ENCODE data around the gene CASP5.
"Not testable (repeated sequence)": the region's sequence is repeated elsewhere in the genome, so short reads cannot be mapped to it uniquely, and the experiment has no call there.

Gene CASP5

GRCh38 chr11:105023003-105023402 is at the start of gene CASP5:
Gene CASP5, minus strand, starts transcription at chr11:105023168. Its CDS starts 32 bp downstream, at chr11:105023136.
- DNase-seq = no peak

GRCh38 chr11:105072080-105072479 is 49.1 kb upstream of the CASP5 start:
- DNase-seq = not testable (repeated sequence)

- no peak for DNase-seq
These were observed 48.2 kb upstream of the CASP5 start for GRCh38 chr11:105071089-105071732.

- no peak for DNase-seq
These were observed 47.3 kb upstream of the CASP5 start for GRCh38 chr11:105070306-105070705.

DNA sequence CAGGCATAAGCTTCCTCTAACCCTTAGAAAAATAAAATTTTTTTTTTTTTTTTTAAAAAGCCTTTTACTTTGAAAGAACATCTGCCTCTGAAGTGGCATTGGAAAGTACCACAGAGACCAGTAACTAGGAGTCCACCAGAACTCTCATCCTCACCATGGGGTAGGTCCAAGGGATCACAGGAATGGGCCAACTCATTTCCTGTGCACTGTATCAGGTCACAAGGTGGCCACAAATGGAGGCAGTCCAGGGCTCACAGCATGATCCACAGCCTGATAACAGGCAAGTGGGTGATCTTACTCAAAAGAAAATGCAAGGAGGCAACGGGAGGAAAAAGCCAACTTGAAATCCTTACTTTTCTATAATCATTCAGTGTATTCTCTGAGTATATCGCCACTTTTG is 46.8 kb upstream of the CASP5 start:
- not testable (repeated sequence) for DNase-seq

GRCh38 chr11:105063245-105063941 is 40.4 kb upstream of the CASP5 start:
- DNase-seq = not testable (repeated sequence)

GRCh38 chr11:105057432-105057831 is 34.5 kb upstream of the CASP5 start:
- DNase-seq = no peak

DNA sequence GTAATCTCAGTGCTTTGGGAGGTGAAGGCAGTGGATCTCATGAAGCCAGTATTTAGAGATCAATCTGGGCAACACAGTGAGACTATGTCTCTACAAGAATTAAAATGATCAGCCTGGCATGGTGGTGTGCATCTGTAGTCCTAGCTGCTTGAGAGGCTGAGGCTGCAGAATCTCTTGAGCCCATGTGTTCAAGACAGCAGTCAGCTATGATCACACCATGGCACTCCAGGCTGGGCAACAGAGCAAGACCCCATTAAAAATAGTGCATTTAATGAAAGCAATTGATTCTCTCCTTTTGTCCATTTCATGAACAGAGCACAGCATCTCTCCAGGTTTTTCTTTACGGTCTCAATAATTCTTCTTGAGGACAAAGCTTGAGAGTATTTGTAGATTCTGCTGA is 33.5 kb upstream of the CASP5 start:
- no peak for DNase-seq

DNA sequence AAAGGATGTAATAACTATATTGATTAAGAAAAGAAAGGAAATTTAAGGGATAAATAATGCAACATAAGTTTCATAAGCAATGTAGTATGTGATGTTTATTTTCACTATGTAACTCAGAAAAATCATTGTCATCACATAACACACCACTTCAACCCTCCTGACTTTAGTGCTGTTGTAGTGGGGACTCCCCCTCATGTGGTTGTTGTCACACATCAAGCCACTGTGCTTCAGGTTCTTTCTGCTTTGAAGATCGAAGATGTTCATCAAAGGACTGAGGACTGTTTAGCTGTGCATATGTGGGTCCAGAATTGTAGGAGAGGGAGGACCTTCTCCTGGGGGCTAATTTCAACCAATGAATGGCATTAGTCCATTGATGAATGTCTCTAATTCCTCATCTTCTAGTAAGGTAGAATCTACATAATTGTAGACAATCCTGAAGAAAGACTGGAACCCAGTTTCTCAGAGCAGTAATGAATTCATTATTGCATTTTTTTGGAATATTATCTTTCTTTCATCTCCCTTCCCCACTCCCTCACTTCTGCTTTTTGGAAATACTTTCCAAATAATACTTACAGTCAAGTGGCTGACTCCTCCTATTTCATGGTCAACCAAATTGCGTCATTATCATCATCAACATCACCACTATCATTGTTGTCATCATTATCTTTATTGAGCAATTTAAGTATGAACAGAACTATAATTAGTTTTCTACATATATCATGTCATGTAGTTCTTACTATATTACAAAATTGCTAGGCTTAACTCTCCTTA is 31.9 kb upstream of the CASP5 start:
- DNase-seq = no peak

- DNase-seq = no peak
These were observed 29.5 kb upstream of the CASP5 start for GRCh38 chr11:105052487-105052886.

DNA sequence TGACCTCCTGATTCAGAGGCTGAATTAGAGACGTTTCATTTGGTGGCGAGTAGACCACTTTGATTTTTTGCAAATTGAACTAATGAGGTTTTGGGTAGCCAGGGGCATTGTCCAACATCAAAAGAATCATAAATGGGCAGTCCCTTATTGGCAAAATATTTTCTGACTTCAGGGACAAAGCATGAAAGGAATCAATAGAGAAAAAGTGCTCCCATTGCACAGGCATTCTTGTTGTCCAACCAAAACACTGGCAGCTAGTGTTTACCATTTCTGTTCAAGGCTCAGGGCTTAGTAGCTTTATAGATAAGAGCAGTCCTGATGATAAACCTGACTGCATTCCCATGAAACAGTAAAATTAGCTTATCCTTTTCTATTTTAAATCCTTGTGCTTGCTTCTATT is 28.6 kb upstream of the CASP5 start:
- no peak for DNase-seq

DNA sequence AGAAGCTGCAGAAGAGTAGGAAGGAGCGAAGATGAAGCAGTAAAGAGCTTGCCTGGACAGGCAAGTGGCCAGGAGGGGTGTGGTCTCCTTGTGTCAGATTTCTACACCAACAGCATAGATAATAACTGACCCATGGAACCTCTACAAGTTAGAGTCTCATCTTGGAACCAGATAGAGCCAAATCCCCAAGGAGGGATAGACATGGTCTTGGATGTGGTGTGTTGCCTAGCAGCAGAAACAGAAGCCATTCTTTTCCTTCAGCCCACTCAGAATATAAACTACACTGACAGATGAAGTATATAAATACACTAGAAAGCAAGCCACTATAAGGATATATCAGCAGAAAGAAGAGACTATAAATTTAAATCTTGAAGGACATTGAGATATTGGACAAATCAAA is 26.5 kb upstream of the CASP5 start:
- DNase-seq = no peak

GRCh38 chr11:105046898-105047579 is 24.1 kb upstream of the CASP5 start:
- no peak for DNase-seq

DNA sequence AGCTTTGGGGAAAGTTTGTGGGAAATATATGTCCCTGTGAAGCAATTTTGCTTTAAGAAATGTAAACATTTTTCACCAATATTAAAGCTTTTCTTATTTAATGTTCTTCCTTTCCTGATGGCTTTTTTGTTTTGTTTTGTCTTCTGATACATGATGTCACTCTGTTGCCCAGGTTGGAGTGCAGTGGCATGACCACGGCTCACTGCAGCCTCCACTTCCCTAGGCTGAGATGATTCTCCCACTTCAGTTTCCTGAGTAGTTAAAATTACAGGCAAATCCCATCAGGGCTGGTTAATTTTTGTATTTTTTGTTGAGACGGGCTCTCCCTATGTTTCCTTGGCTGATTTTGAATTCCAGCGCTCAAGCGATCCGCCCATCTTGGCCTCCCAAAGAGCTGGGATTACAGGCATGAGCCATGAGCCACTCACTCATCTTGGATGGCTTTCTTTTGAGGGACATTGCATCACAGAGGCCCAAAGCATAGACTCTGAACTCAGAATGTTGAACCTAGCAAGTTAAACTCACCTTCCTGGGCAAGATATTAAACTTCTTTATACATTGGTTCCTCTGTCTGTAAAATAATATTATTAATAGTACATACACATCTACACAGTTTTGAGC is 22.8 kb upstream of the CASP5 start:
- no peak for DNase-seq

GRCh38 chr11:105044557-105045524 is 21.9 kb upstream of the CASP5 start, which contains the start of gene CARD16:
Gene CARD16, minus strand, starts transcription at chr11:105045335. Its CDS starts 38 bp downstream, at chr11:105045297.
- DNase-seq = not testable (repeated sequence)

- DNase-seq = no peak
These were observed 19.2 kb upstream of the CASP5 start for GRCh38 chr11:105042178-105042577.

DNA sequence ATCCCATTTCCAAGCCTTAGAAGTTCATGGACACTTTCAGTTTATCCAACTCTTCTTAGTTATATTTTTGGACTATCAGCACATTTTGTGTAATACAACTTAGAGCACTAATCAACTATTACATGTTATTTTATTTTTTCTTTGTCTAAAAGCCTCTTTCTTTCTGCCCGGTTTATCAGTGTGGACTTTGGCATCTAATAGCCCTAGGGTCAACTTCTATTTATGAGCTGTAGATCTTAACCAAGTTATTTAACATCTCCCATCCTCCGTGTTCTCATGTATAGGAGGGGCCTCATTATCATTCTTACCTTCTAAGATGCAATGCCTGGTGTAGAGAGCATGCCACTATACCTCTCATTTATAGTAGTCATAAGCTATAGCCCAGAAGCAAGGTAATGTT is 17.7 kb upstream of the CASP5 start:
- no peak for DNase-seq

DNA sequence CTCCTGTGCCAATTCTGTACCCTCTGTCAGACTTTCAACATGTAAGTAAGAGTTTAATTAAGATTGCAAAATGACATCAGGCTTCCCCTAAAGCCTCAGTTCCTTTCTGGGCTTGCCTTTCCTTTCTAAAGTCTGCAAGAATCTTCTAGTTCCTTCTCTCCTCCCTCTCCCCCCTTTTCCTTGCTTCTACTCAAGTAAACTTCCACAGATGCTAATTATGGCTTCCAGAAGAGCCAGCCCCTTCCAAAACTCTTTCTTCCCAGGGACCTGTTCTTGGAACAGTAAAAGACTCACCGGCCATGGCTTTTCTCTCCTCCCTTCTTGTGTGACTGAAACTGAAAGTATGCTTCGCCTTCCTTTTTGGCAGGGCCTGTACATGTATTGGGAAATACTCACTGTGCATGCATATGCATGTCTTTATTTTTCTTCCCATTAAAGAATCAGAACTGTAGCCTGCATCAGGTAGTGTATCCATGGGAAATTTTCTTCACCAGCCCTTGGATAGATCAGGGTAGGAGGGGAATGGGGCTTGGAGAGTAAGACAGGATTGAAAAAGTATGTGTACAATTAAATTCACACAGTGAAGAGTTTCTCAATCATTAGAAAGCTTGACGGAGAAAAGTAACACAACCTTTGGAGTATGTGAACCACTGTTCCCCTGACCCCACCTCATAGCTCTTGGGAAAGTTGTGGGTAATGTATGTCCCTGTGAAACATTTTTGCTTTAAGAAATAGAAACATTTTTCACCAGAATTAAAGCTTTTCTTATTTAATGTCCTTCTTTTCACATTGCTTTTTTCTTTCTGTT is 12.0 kb upstream of the CASP5 start, which contains the start of gene CASP1:
TSS of gene CASP1 (minus strand) at position 332 of the 808 bp plus-strand sequence. CDS start at position 301, 31 bp downstream.
- no peak for DNase-seq

DNA sequence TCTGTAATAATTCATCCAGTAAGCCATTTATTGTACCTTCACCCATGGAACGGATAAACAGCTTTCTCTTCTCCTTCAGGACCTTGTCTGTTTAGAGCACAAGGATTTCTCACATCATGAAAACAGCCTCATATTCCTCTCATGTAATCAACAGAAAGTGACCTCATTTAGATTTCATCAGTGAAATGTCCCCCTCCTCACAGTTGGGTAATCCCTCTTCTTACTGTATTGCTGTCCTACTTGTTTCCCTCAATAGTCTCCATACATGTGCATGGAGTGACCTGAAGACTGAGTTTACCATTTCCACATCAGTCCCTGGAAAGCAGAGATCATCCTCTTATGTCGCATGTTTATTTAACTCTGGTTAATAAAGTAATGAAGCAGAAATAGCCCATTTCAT is 11.4 kb upstream of the CASP5 start:
- DNase-seq = not testable (repeated sequence)

DNA sequence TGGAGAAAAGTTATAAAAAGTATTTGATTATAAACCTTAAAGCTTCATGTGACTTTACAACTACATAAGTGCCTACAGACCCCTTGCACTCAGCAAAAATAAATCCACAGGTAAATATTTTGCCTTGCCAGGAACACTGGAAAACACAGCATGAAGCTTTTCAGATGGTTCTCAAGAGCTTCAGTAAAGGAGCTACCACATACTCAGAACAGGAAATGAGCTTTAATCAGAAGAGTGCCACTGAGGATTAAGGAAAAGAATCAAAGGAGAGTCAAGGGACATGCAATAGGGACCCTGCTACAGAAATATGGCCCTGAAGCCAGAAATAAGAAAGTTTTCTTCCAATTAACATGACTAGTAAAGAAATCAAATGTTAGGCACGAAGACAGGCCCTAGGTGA is 10.8 kb upstream of the CASP5 start:
- DNase-seq = no peak
